ENCODE data around the gene SAGE1. TPM values are rescaled to one million over a fixed set of nuclear protein-coding genes. Genes with fewer than 3 reads are reported as not detected.

Gene SAGE1
- 0.02 to 0.07 TPM (median 0.05 TPM) in 3 of 5 replicates, not detected in the others for total RNA-seq (2022; extraction: Qiagen RNA extraction; ENCODE audit: low read depth)

GRCh38 chrX:135893294-135893817 lies at the start of gene SAGE1, which contains the start of gene CT45A10:
Gene SAGE1 (plus strand): TSS chrX:135893716. CDS start chrX:135896243, 2,527 bp downstream.
Gene CT45A10 (minus strand): TSS chrX:135893444. CDS start chrX:135885344, 8,100 bp downstream.

GRCh38 chrX:135854438-135854837 lies 39.1 kb upstream of the SAGE1 start, which contains the start of gene CT45A8:
Gene CT45A8 (minus strand): TSS chrX:135854538. CDS start chrX:135850783, 3,755 bp downstream.

GRCh38 chrX:135871712-135872111 lies 21.8 kb upstream of the SAGE1 start, which contains the start of gene CT45A9:
Gene CT45A9 (minus strand): TSS chrX:135871812. CDS start chrX:135868061, 3,751 bp downstream.

Other genes with a start within 250 kb of the SAGE1 start
- gene CT45A1, start 180.1 kb upstream of the SAGE1 start, total RNA-seq (2022; extraction: Qiagen RNA extraction; ENCODE audit: low read depth): 0.11 TPM in 1 of 5 replicates, not detected in the others
- gene CT45A3, start 125.5 kb upstream of the SAGE1 start, total RNA-seq (2022; extraction: Qiagen RNA extraction; ENCODE audit: low read depth): 0.24 to 0.32 TPM in 2 of 5 replicates, not detected in the others
- gene CT45A5, start 108.2 kb upstream of the SAGE1 start, total RNA-seq (2022; extraction: Qiagen RNA extraction; ENCODE audit: low read depth): 0.05 TPM in 1 of 5 replicates, not detected in the others
- not detected in 5 replicates for gene CT45A6, start 90.9 kb upstream of the SAGE1 start, total RNA-seq (2022; extraction: Qiagen RNA extraction; ENCODE audit: low read depth)
- gene CT45A2, start 73.7 kb upstream of the SAGE1 start, total RNA-seq (2022; extraction: Qiagen RNA extraction; ENCODE audit: low read depth): 0.07 TPM in 1 of 5 replicates, not detected in the others
- gene CT45A7, start 56.4 kb upstream of the SAGE1 start, total RNA-seq (2022; extraction: Qiagen RNA extraction; ENCODE audit: low read depth): not detected in 5 replicates
- not detected in 5 replicates for gene CT45A8, start 39.2 kb upstream of the SAGE1 start, total RNA-seq (2022; extraction: Qiagen RNA extraction; ENCODE audit: low read depth)
- not detected in 5 replicates for gene CT45A9, start 21.9 kb upstream of the SAGE1 start, total RNA-seq (2022; extraction: Qiagen RNA extraction; ENCODE audit: low read depth)
- gene CT45A10, start 272 bp upstream of the SAGE1 start, total RNA-seq (2022; extraction: Qiagen RNA extraction; ENCODE audit: low read depth): 0.27 to 0.37 TPM (median 0.29 TPM) in 3 of 5 replicates, not detected in the others
- gene MMGT1, start 80.3 kb downstream of the SAGE1 start, total RNA-seq (2022; extraction: Qiagen RNA extraction; ENCODE audit: low read depth): 15.2 to 16.8 TPM (median 15.9 TPM) in 5 replicates
- 6.7 to 8.9 TPM (median 8.3 TPM) in 5 replicates for gene SLC9A6, start 91.7 kb downstream of the SAGE1 start, total RNA-seq (2022; extraction: Qiagen RNA extraction; ENCODE audit: low read depth)

Data from A549 treated with CpdA at 1 μM for 4 hours (cell line).